Hematopoietic multipotent progenitor cell treated with erythropoietin and hydrocortisone succinate and interleukin-3 and kit ligand, for 17 days (in vitro differentiated cells): ENCODE data around the gene LRRFIP2.

Experiments used
- DNase-seq: peaks from one replicate; pipeline ENCODE4 v3.0.0-alpha.2; 2015; ENCODE audit warnings: low spot score

LRRFIP2 gene

DNA sequence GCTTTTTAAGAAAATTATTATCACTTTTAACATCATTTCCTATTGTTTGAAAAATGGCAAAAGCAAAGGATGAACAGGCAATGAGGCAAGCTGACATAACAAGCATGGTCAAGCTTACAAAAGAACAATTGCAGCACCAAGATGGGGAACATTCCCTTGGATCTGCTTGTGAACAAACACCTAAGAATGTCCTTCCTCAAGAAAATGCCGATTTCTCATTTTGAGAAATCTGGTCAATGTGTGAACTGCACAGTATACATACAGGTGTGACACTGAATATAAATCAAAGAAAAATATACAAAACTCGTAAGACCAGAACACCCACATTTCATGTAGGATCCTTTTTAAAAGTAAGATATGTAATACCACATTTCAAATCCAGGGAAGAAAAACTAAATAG lies 58.9 kb downstream of the LRRFIP2 start:
- no peak for DNase-seq

DNA sequence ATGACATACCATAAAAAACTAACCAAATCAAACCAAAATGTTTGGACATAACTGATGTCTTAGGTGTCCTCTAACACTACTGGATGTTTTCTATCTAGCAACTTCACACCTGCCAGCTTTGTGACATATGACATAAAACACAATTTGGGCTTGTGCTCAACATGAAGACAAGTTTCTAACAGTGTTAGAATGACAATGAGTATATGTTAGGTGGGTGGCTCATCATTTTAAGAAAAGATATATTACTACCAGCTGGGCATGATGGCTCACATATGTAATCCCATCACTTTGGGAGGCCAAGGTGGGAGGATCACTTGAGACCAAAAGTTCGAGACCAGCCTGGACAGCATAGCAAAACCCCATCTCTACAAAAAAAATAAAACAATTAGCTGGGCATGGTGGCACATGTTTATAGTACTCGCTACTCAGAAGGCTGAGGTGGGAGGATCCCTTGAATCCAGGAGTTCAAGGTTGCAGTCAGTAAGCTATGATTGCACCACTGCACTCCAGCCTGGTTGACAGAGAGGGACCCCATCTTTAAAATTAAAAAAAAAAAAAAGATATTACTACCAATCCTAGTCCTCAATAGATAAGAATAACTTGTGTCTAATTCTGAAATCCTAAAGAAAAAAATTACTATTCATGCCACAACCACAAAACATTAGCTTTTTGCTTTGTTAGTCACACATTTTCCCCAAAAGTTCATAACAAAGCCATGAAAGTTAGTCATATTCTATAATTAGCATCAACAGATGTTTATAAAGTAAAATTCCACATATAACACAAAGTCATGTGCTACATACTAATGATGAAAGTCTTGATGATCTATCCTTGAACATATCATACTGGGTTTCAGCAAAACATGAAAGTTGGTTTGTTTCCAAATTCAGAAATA lies 59.9 kb downstream of the LRRFIP2 start:
- DNase-seq = no peak

DNA sequence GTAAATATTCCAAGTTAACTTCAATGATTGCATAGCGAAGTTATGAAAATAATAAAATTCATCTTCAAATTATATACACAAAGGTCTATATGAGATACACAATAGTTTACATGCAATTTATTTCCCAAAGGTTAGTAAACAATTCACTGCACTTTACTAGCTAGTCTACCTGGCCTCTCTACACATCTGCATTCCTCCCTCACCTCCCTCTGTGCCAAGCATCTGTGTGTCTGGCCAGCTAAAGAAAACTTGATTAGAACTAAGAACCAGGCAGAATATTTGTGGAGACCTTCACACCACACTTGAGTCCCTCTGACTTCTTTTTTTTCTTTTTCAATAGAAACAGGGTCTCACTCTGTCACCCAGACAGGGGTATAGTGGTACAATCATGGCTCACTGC lies 61.4 kb downstream of the LRRFIP2 start:
- DNase-seq = no peak

DNA sequence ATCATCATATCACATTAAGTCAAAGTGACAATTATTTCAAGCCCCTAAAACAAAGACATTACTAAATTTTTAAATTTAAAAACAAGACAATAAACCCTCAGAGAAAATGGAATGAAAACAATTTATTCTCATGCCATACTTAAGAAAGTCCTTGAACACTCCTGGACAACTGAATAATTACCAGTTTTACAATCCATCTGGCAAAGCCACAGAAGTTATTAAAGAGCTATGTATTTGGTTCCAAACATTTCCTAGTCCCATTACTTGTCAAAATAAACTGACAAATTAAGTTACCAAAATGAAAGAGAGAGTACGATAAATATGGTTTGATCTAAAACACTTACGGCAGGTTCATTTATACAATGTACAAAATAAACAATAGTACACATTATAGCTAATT lies 63.2 kb downstream of the LRRFIP2 start:
- DNase-seq = no peak

DNA sequence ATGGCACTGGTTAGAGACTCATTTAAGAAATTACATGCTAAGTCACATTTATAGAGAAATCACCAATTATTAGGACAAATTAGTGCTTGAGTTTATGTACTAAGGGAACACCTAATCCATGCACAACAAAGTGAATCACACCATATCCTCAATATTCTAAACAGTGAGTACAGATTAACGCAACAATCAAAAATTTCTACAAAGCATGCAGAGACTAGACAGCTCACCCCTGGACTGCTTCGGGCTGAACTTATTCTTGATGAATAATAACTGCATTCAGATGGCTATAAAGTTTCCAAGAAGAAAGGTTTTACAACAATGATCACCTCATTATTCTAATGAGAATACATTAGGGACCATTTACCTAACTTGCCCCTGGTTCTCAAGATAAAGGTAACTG lies 66.5 kb downstream of the LRRFIP2 start:
- DNase-seq = no peak

DNA sequence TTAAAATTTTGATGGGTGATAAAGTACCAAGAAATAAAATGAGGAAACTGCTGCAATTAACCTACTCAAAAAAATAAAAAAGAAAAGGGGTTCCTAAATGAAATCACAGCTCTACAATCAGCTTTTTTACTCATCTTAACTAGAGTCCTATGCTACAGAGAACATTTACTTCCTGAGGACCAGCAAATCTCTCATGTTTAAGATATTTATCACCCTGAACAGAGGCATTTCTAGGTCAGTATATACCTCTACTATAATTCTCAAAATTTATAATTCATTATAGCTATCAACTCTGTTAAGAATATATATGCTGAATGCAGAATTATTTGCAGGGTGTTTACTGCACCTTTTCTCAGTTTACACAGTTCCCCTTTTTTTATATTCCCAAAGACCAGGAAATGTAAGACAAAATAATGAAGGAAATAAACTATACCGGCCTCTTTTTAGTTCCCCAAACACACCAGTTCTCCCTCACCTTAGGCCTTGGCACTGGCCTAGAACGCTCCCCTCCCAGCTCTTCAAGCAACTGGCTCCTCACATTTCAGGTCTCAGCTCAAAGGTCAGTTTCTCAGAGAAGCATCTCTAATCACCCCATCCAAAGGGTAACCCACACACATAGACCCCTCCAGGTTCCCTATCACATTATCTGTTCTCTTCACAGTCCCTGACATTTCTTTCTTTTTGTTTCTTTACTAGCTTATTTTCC lies 71.1 kb downstream of the LRRFIP2 start:
- no peak for DNase-seq

DNA sequence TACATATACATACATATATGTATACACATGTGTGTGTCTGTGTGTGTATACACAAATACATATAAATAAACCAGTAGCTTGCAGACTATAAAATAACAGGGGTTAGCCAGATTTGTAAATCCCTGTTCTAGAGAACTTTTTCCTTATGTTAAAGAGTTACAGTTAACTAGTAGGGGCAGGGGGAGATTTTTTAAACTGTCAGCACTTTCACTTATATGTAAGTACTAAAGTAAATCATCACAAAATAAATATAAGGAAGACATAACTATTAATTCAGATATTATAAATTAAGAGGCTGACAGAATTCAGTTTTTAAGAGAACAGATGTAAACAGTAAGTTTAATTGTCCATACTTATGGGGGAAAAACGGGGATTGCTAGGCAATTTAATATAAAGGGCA lies 74.0 kb downstream of the LRRFIP2 start:
- DNase-seq = no peak

DNA sequence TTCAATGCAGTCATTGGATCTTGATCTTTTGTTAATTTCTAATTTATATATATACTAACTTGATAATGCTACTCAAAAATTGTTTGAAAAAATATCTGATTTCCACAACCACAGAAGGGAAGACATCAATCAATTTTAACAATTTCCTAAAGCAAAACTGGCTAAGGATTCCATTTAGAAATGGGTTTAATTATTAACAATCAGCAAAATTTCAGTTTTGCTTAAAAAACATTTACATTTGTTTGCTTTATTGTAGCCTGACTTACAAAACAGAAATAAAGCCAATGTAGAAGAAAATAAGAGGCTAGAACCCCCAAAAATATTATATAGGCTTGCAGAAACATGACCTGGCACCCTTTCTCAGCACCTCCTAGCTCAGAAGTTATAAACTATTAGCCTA lies 74.9 kb downstream of the LRRFIP2 start:
- DNase-seq = no peak

DNA sequence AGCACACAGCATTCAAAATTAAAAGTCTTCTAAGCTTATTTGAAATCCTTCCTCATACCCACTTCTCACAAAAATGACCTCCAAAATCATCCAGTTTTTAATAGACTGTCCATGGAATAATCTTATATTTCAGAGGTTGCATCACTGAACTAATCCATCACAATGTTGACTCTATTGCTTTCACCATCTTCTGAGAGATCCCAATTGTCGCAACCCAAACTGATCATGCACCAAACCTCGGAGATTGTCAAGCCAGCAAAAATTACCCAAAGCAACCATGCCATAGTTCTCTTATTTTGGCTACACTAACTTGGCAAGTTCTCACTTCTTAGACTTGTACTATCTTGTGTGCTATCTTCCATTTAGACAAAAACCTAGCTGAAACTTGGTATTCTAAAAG lies 75.5 kb downstream of the LRRFIP2 start:
- no peak for DNase-seq

DNA sequence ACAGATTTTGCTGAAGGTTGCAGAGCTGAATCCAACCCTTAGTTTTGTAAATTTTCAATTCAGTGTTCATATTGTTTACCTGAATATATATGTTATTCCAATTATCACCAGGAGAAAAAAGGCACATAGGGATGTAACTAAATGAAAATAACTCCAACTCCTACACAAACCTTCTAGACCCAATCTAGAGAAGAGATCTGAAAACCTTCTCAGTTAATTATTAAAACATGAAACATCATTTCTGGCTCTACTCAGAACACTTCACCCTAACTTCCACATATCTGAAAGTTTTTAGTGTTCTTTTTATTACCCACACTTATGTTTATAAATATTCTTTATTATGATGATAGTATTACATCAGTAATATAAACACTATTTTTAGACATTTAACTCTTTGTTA lies 76.6 kb downstream of the LRRFIP2 start:
- DNase-seq = no peak

DNA sequence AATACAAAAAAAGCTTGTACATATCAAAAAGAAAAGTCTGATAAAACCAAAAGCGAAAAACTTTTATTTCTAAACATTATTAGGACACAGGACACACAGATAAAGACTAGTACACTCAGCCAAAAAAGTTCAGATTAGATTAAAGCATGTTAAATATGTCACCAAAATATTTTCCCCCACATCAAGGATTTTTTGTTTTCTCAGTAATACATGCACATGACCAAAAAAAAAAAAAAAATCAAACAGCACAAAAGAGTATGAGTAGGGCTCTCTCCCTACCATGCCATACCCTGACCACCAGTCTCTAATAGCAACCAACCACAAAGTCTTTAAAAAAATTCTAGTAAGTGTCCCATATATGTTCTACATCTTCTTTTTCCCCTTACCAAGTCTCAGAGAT lies 77.4 kb downstream of the LRRFIP2 start:
- DNase-seq = no peak

DNA sequence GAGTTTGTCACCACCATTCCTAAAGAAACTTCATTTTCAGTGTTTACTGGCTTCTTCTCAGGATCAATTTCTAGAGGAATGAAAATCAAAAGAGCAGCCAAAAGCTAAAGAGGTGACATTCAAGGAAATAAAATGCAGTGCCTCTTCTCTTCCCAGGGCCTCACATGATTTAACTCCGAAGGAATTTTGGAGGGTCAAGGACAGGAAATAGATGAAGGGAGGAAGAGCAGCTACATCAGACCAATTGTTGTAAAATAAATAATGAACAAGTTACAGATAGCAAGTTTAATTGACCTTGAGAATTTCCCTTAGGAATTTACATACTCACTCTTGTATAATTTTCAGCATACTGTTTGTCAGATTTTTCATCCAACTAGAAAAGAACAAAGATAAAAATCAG lies 78.1 kb downstream of the LRRFIP2 start:
- DNase-seq = no peak

DNA sequence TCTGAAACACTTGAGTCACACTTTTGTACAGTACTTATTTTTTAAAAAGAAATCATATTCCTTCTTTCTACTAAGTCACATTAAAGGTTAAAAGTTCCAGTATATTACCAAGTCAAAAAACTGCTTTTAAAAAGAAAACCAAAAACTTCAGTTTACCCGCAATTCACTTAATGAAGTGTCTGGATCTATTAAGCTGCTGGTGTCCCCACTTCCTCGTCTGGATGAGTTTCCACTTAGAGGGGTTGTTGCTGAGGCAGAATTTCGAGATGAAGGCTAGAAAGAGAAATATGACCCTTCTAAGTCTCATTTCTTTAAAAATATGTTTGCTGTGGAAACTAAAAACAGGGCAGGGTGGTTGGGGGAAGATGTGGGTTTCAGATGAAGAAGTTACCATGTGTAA lies 79.7 kb downstream of the LRRFIP2 start:
- no peak for DNase-seq

DNA sequence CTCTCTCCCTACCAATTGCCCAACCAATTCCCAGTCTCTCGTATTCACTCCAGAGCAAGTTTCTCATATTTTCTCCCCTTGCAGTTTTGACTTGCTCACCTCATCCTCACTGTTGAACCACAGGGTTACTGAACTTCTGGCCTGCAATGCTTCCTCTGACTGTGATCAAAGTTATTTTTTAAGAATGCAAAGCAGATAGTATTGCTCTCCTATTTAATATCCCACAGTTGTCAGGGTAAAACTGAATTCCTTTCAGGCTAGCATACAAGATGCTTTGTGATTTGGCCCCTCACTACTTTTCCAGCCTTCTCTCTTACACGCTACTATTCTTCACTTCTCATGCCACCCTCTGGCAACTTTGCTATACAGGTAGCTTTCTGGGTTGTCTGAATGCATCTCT lies 80.9 kb downstream of the LRRFIP2 start:
- DNase-seq = no peak

DNA sequence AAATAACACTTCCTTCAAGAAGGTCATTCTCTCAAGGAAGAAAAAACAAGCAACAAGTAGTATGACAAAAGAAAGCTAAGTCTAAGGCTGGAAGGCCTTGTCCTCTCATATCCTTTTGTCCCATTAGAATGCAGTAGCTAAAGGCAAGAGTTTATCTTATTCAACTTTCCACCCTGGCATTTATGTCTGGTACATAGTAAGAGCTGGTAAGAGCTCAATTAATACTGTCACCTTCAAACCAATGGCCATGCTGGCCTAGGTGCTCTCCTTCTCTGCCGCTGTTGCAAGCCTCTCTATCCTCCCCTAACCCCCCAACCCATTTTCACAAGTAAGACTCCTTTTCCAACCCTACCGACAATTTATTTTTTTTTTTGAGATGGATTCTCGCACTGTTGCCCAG lies 81.9 kb downstream of the LRRFIP2 start:
- DNase-seq = no peak

DNA sequence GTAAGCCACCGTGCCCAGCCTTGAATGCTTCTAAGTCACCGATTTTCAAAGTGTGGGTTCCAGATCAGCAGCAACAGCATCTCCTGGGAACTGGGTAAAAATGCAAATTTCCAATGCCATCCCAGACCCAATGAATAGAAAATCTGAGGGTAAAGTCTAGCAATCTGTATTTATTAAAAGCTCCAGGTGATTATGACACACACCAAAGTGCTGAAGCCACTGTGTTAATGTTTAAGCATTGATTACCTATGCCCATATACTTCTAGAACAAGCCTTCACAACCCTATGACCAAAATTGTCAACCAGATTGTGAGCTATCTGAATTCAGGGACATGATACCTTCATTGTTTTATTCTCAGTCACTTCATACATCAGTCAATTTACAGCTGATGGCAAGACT lies 86.5 kb downstream of the LRRFIP2 start:
- DNase-seq = no peak

DNA sequence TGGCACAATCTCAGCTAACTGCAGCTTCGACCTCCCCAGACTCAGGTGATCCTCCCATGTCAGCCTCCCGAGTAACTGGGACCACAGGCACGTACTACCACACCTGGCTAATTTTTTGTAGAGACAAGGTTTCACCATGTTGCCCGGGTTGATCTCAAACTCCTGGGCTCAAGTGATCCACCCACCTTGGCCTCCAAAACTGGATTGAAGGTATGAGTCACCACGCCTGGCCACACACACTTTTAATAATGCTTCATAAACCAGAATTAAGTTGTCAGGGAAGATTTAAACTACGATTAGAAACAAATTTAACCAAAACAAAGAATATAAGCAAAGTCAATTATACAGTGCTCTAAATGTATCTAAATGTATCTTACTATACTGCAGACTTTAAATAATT lies 87.5 kb downstream of the LRRFIP2 start:
- DNase-seq = no peak

DNA sequence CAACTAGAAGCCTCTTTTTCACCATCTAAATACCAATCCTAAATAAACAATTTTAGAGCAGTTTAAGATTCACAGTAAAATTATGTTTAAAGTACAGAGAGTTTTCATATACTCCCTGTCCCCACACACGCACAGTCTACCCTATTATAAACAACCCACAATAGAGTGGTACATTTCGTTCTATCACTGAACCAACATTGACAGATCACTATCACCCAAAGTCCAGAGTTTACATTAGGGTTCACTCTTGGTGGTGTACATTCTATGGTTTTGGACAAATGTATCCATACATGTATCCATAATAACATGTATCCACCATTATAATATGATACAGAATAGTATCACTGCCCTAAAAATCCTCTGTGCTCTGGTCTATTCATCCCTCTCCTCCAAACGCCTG lies 92.1 kb downstream of the LRRFIP2 start:
- no peak for DNase-seq

DNA sequence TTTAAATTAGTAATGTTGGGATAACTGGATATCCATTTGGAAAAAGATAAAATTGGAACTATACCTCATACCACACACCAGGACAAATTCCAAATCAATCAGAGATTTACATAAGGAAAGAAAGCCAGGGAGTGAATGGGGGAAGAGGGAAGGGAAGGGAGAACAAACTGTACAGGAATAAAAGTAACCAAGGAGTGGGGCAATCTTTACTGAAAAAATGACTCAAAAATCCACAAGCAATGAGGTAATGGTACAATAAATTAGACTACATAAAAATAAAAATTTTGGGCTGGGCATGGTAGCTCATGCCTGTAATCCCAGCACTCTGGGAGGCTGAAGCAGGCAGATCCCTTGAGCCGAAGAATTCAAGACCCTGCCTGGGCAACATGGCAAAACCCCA lies 98.4 kb downstream of the LRRFIP2 start:
- no peak for DNase-seq

DNA sequence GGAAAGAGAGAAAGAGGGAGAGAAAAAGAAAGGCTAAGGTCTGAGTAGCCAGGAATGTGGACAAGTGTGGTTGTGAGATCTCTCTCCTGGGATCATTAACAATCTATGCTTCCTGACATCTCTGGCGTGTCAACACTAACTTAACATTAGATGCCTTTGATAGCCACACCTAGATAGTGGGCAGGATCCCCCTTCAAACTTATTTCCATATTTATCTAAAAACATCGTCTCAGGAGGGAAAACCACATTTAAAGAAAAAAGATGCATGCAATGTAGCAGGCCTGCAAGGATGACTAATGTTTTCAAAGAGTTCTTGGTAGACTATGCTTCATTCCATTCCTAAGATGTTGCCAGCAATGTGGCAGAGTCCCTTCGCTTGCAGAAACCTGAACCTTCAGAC lies 100.2 kb downstream of the LRRFIP2 start:
- DNase-seq = no peak

DNA sequence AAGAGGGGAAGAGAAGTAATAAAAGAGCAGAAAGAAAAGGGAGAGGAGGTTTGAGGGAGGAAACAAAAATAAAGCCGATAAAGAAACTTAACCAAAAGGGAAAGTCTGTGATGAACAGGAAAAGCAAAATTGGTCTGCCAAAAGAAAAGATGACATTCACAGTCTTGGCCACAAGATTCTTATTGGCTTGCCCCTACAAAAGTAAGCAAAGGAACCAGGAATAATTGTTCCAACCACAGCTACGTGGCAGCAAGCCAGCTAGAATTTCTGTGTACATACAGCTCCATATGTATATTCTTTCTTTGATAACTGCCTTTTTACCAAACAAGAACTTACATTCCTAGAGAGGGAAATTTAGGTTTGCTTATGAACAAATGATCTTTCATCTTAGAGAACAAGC lies 101.5 kb downstream of the LRRFIP2 start:
- no peak for DNase-seq

DNA sequence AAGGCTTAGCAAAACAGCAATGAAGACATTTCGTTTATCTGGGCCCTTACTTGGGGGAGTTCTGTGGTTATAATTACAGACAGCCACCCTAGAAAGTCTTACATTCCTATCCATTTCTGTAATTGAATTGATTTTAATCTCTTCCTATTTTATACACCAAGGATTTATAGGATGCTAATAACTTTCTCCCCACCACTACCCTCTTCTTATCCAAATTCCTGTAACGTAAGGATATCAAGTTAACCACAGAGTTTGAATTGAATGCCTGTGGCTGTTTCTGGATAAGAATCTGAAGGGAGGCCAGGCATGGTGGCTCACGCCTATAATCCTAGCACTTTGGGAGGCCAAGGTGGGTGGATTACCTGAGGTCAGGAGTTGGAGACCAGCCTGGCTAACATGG lies 102.5 kb downstream of the LRRFIP2 start:
- no peak for DNase-seq

DNA sequence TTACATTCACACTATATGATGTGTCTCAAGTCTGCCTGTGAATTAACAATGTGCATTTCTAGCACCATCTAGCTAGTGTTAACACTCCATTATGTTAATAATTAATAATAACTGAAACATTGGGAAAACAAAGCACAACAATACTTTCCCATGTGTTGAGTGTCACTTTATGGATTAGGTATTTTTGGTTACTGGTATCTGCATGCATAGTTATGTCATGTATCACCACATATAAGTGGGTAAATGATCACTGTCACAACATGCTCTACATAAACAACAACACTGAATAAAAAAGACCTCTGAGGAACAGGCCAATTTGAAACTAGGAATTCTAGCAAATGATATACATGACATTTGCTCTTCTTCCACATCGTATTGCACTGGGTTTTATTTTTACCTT lies 106.4 kb downstream of the LRRFIP2 start:
- no peak for DNase-seq

DNA sequence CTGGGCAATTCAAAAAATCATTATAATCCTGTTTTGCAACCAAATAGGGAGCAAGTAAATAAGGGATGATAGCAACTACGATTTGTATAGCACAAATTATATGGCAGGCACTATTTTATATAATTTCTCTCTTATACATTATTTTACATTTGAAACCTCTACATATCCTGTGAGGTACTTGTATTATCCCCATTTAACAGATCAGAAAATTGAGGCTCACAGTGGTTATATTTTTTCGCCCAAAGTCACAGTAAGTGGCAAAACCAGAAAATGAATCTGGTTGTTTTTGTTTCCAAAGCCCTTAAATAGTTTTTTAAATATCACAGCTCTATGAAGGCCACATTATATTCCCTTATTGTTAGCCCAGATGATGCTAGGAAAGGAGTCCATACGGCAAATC lies 106.8 kb downstream of the LRRFIP2 start:
- no peak for DNase-seq
